Gastrocnemius medialis (tissue), 4 donors: ENCODE data around the gene NFKB2.

Source experiments
- CTCF ChIP-seq, 5 experiments: fragments of 450-650 bp in 3 of 5; fragments of 200-600 bp in 2 of 5; sonication (generic) in 2 of 5; IDR thresholded peaks in 4 of 5; conservative IDR thresholded peaks in 1 of 5; 1 replicate in 4 of 5; 2 replicates in 1 of 5; pipeline ENCODE4 v1.5.1; 2016 to 2019; ENCODE audit warnings: antibody characterized with exemption in 5 of 5, mild to moderate bottlenecking in 3 of 5, moderate library complexity in 3 of 5
- POLR2A ChIP-seq, 2 donors: fragments of 450-650 bp; IDR thresholded peaks; one replicate each; pipeline ENCODE4 v1.6.1; 2017; ENCODE audit warnings: antibody characterized with exemption in 2 of 2, mild to moderate bottlenecking in 2 of 2, moderate library complexity in 2 of 2

- TF ChIP-seq CTCF (IDR thresholded peaks at IDR 0.05 in 4 of 5, conservative IDR thresholded peaks at IDR 0.05 in 1 of 5) = no peak
- TF ChIP-seq POLR2A (IDR thresholded peaks at IDR 0.05) = no peak
Observed at GRCh38 chr10:102424916-102425315, 29.4 kb downstream of the NFKB2 start.
